H1 (cell line): ENCODE data around the gene ZBTB4. TPM values are rescaled to one million over a fixed set of nuclear protein-coding genes. Genes with fewer than 3 reads are reported as not detected.

Experiments used
- CHD7 ChIP-seq: fragments of 300-600 bp; sonication (generic); IDR thresholded peaks from 2 replicates; pipeline ENCODE4 v1.7.1; 2012; ENCODE audit warnings: low read length, moderate library complexity, mild to moderate bottlenecking, inconsistent platforms; ENCODE audit not compliant: insufficient replicate concordance
- SIN3A ChIP-seq, 2 experiments: IDR thresholded peaks in 1 of 2; conservative IDR thresholded peaks in 1 of 2; 2 replicates each; pipeline ENCODE4 v1.6.1; 2011 to 2012; ENCODE audit warnings: low read length in 2 of 2, improper control_type of control experiment in 1 of 2, low read depth in 1 of 2, mild to moderate bottlenecking in 1 of 2
- polyA plus RNA-seq, 7 experiments: library from polyadenylated mRNA; depleted of rRNA in 3 of 7; stranded (reverse) in 5 of 7; unstranded in 2 of 7; fragments of >200 nt in 5 of 7; fragments of 200-250 nt in 2 of 7; gene quantifications; 1 replicate in 5 of 7; 2 replicates in 1 of 7; 4 replicates in 1 of 7; pipeline versions ENCODE4 v1.2.1 to v1.2.3, GENCODE V29; 2011 to 2013; ENCODE audit warnings: missing spikeins in 2 of 7, mixed read lengths in 2 of 7
- total RNA-seq: library from RNA; stranded (reverse); fragmentation: NEBNext Ultra II Directional; extraction: Animal tissue kit (Norgen Biotek cat#: 25700); gene quantifications from 2 replicates; pipeline ENCODE4 v1.2.1, GENCODE V29; 2021

ZBTB4 gene
- total and polyA plus RNA-seq, 2 of the 8 experiments (the other 6 are each of a cell fraction or from before 2014, with no cell fraction given): 5.9 to 10.1 TPM

GRCh38 chr17:7475764-7476422 lies 3.5 kb downstream of the ZBTB4 start (continued):
- TF ChIP-seq CHD7 (no peak), SIN3A (conservative IDR thresholded peaks at IDR 0.05 in 1 of 2, IDR thresholded peaks at IDR 0.05 in 1 of 2; ENCODE audit: low read depth in 1 of 2, low read length in 2 of 2) (no peak)
